Measurements from ENCODE around the gene COL24A1. TPM values are rescaled to one million over a fixed set of nuclear protein-coding genes. Genes with fewer than 3 reads are reported as not detected.

The COL24A1 gene
- total RNA-seq, 1 experiment from 2014 or later, result 1.1 TPM

DNA sequence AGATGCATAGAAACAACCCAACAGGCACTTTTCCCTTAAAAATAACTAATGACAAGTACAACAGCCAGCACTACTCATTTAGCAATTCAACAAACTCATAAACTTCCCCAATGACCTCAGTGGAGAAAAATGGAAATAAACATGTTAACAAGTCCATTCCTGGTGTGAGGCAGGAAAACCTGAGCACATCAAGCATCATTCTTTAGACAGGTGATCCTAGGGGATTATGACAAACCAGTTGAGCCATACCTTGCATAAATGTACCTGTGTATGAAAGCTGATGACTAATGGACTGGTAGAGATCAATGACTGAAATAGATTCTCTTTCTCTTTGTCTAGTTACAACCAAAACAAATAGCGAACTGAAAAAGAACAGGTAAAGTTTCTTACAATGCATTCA lies 7.0 kb downstream of the COL24A1 start:
- ATAC-seq (no peak), DNase-seq (ENCODE audit: low spot score) (no peak)
- Mint-ChIP-seq H3K27me3 (ENCODE audit: low read depth) (peaks cover 28% of the 10 kb centered on the region), H3K36me3 (no peaks in the 10 kb centered on the region), H3K9me3 (no peaks in the 10 kb centered on the region), H3K27ac (no peak overlapping the region), H3K4me1 (peaks cover 4% of the 10 kb centered on the region), H3K4me3 (no peak overlapping the region)
- TF ChIP-seq GABPB1 (CRISPR knock-in tag; IDR thresholded peaks at IDR 0.05) (no peak), ZNF317 (CRISPR knock-in tag; IDR thresholded peaks at IDR 0.05; ENCODE audit: borderline replicate concordance, low read depth) (no peak), KAT7 (CRISPR knock-in tag; IDR thresholded peaks at IDR 0.05; ENCODE audit: borderline replicate concordance) (no peak), ATF1 (CRISPR knock-in tag; IDR thresholded peaks at IDR 0.05) (no peak), ETV6 (CRISPR knock-in tag; IDR thresholded peaks at IDR 0.05) (no peak), ZNF416 (CRISPR knock-in tag; IDR thresholded peaks at IDR 0.05) (no peak), RORB (CRISPR knock-in tag; IDR thresholded peaks at IDR 0.05) (no peak), SMAD4 (CRISPR knock-in tag; IDR thresholded peaks at IDR 0.05) (no peak)
- TF ChIP-seq, protein P1, sequence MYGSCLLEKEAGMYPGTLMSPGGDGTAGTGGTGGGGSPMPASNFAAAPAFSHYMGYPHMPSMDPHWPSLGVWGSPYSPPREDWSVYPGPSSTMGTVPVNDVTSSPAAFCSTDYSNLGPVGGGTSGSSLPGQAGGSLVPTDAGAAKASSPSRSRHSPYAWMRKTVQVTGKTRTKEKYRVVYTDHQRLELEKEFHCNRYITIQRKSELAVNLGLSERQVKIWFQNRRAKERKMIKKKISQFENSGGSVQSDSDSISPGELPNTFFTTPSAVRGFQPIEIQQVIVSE (CRISPR knock-in tag; IDR thresholded peaks at IDR 0.05; ENCODE audit: borderline replicate concordance), result no peak
- TF ChIP-seq, protein P2, sequence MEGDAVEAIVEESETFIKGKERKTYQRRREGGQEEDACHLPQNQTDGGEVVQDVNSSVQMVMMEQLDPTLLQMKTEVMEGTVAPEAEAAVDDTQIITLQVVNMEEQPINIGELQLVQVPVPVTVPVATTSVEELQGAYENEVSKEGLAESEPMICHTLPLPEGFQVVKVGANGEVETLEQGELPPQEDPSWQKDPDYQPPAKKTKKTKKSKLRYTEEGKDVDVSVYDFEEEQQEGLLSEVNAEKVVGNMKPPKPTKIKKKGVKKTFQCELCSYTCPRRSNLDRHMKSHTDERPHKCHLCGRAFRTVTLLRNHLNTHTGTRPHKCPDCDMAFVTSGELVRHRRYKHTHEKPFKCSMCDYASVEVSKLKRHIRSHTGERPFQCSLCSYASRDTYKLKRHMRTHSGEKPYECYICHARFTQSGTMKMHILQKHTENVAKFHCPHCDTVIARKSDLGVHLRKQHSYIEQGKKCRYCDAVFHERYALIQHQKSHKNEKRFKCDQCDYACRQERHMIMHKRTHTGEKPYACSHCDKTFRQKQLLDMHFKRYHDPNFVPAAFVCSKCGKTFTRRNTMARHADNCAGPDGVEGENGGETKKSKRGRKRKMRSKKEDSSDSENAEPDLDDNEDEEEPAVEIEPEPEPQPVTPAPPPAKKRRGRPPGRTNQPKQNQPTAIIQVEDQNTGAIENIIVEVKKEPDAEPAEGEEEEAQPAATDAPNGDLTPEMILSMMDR (IDR thresholded peaks at IDR 0.05), result no peak
- TF ChIP-seq, protein P3, sequence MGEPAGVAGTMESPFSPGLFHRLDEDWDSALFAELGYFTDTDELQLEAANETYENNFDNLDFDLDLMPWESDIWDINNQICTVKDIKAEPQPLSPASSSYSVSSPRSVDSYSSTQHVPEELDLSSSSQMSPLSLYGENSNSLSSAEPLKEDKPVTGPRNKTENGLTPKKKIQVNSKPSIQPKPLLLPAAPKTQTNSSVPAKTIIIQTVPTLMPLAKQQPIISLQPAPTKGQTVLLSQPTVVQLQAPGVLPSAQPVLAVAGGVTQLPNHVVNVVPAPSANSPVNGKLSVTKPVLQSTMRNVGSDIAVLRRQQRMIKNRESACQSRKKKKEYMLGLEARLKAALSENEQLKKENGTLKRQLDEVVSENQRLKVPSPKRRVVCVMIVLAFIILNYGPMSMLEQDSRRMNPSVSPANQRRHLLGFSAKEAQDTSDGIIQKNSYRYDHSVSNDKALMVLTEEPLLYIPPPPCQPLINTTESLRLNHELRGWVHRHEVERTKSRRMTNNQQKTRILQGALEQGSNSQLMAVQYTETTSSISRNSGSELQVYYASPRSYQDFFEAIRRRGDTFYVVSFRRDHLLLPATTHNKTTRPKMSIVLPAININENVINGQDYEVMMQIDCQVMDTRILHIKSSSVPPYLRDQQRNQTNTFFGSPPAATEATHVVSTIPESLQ (CRISPR knock-in tag; IDR thresholded peaks at IDR 0.05), result no peak
- POLR2A ChIA-PET, result no interaction called here
- CTCF ChIA-PET, result no interaction called here

DNA sequence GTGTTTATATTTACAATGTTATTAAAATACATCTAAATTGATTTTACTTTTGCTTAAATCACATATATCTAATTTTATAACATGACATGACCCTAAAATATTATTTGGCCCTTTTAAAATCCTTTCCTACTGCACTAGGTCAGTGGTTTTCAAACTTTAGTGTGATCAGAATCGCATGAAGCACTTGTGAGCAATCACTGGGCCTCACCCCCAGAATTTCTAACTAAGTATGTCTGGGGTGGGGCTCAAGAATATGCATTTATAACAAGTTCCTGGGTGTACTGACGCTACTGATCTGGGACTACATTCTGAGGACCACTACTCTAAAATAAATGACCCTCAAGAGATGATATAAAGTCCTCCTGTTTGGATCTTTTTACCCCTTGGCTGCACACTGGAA lies 8.8 kb downstream of the COL24A1 start:
- ChIA-PET POLR2A (no interaction called here), CTCF (no interaction called here)
- ATAC-seq (no peak), DNase-seq (ENCODE audit: low spot score) (no peak)
- H3K27ac Mint-ChIP-seq, result no peak overlapping the region
- peaks cover 9% of the 10 kb centered on the region for H3K27me3 Mint-ChIP-seq (ENCODE audit: low read depth)
- H3K36me3 Mint-ChIP-seq, result no peaks in the 10 kb centered on the region
- no peaks in the 10 kb centered on the region for H3K4me1 Mint-ChIP-seq
- no peak for TF ChIP-seq ZNF263 (CRISPR knock-in tag; IDR thresholded peaks at IDR 0.05; ENCODE audit: low read depth)
- no peak for TF ChIP-seq SMAD4 (CRISPR knock-in tag; IDR thresholded peaks at IDR 0.05)
- no peak for TF ChIP-seq KAT7 (CRISPR knock-in tag; IDR thresholded peaks at IDR 0.05; ENCODE audit: borderline replicate concordance)
- no peak for TF ChIP-seq JAZF1 (CRISPR knock-in tag; IDR thresholded peaks at IDR 0.05)
- TF ChIP-seq ZNF121 (CRISPR knock-in tag; IDR thresholded peaks at IDR 0.05), result no peak
- H3K9me3 Mint-ChIP-seq, result no peaks in the 10 kb centered on the region
- no peak overlapping the region for H3K4me3 Mint-ChIP-seq

DNA sequence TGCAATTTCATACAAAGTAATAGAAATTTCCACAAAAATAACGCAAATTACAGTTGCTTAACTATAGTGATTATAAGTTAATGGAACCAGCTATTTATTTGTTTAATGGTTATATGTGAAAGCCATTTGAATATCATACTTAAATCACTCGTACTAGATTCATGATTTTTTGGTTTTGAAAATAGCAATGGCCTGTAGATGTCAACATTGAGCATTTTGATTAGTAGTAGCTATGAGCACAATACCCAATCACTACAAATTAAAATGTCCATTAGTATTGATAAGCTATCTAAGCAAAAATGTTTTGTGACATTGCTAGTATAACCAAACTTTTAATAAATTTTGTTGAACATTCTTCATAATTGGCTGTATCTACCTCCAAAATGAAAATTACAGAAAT lies 10.0 kb downstream of the COL24A1 start:
- CTCF ChIA-PET, result interaction anchor here (0.6 to 1.1 kb wide), 2 partner anchors 177 to 250 kb away, joined by 3 read pairs; partner anchors contain the start of gene ODF2L
- TF ChIP-seq MXD4 (CRISPR knock-in tag; IDR thresholded peaks at IDR 0.05; ENCODE audit: borderline replicate concordance) (no peak), ZNF396 (CRISPR knock-in tag; IDR thresholded peaks at IDR 0.05; ENCODE audit: borderline replicate concordance) (no peak), TCF7 (CRISPR knock-in tag; IDR thresholded peaks at IDR 0.05; ENCODE audit: low read depth) (no peak), EMX1 (CRISPR knock-in tag; IDR thresholded peaks at IDR 0.05) (no peak)
- TF ChIP-seq, protein P3 (CRISPR knock-in tag; IDR thresholded peaks at IDR 0.05), result no peak
- TF ChIP-seq, protein P4, sequence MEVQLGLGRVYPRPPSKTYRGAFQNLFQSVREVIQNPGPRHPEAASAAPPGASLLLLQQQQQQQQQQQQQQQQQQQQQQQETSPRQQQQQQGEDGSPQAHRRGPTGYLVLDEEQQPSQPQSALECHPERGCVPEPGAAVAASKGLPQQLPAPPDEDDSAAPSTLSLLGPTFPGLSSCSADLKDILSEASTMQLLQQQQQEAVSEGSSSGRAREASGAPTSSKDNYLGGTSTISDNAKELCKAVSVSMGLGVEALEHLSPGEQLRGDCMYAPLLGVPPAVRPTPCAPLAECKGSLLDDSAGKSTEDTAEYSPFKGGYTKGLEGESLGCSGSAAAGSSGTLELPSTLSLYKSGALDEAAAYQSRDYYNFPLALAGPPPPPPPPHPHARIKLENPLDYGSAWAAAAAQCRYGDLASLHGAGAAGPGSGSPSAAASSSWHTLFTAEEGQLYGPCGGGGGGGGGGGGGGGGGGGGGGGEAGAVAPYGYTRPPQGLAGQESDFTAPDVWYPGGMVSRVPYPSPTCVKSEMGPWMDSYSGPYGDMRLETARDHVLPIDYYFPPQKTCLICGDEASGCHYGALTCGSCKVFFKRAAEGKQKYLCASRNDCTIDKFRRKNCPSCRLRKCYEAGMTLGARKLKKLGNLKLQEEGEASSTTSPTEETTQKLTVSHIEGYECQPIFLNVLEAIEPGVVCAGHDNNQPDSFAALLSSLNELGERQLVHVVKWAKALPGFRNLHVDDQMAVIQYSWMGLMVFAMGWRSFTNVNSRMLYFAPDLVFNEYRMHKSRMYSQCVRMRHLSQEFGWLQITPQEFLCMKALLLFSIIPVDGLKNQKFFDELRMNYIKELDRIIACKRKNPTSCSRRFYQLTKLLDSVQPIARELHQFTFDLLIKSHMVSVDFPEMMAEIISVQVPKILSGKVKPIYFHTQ (CRISPR knock-in tag; IDR thresholded peaks at IDR 0.05), result no peak
- TF ChIP-seq, protein P5, sequence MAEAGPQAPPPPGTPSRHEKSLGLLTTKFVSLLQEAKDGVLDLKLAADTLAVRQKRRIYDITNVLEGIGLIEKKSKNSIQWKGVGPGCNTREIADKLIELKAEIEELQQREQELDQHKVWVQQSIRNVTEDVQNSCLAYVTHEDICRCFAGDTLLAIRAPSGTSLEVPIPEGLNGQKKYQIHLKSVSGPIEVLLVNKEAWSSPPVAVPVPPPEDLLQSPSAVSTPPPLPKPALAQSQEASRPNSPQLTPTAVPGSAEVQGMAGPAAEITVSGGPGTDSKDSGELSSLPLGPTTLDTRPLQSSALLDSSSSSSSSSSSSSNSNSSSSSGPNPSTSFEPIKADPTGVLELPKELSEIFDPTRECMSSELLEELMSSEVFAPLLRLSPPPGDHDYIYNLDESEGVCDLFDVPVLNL (CRISPR knock-in tag; IDR thresholded peaks at IDR 0.05; ENCODE audit: borderline replicate concordance, low read depth), result no peak
- TF ChIP-seq, protein P2 (IDR thresholded peaks at IDR 0.05), result no peak

More for the DNA sequence above, 10.0 kb downstream of the COL24A1 start:
- H3K36me3 Mint-ChIP-seq, result no peaks in the 10 kb centered on the region
- no peaks in the 10 kb centered on the region for H3K9me3 Mint-ChIP-seq
- H3K27me3 Mint-ChIP-seq (ENCODE audit: low read depth), result peaks cover under 1% of the 10 kb centered on the region
- POLR2A ChIA-PET, result no interaction called here
- ATAC-seq (no peak), DNase-seq (ENCODE audit: low spot score) (no peak)
- no peaks in the 10 kb centered on the region for H3K4me1 Mint-ChIP-seq
- no peak overlapping the region for H3K4me3 Mint-ChIP-seq
- H3K27ac Mint-ChIP-seq, result no peak overlapping the region
